ENCODE measurements around the gene GABRR3. TPM values are rescaled to one million over a fixed set of nuclear protein-coding genes. Genes with fewer than 3 reads are reported as not detected.

The GABRR3 gene
- polyA plus RNA-seq, 1 donor (not counting 4 experiments of a cell fraction or from before 2014, with no cell fraction given): not detected

DNA sequence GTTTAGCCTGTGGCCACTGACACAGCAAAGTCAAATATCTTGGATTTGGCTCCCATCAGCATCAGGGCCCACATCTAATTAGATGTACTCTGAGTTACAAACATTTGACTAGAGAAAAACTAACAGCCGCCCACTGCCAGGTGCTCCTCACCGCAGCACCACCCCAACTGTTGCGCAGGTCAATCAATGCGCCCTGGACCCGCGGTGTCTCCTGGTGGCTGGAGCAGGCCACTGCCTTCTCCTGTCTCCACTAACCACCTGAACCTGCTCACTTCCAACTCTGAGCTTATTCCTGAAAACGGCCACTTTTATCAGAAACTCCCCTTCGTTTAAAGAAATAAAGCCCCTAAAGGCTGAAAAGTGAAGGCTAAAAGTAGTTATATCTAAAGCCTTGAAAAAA lies 67.1 kb downstream of the GABRR3 start:
- no peak overlapping the region for H3K4me2 ChIP-seq (ENCODE audit: control insufficient read depth, extremely low read depth, insufficient read depth, low read depth, low read length)
- DNase-seq (ENCODE audit: low read depth, low spot score) (no peak), FAIRE-seq (no peak)
- H4K20me1 ChIP-seq (ENCODE audit: control insufficient read depth, extremely low read depth, insufficient read depth, low read length): no peaks in the 10 kb centered on the region
- H2AFZ ChIP-seq (ENCODE audit: control insufficient read depth, low read length): no peak overlapping the region
- peaks cover 79% of the 10 kb centered on the region for H3K79me2 ChIP-seq (ENCODE audit: control insufficient read depth, insufficient read depth, low read length)
- H3K27me3 ChIP-seq (ENCODE audit: control insufficient read depth, extremely low read depth, insufficient read depth, low read length): no peaks in the 10 kb centered on the region
- peaks cover 6 to 14% of the 10 kb centered on the region in 2 experiments for H3K36me3 ChIP-seq (ENCODE audit: control insufficient read depth in 2 of 2, extremely low read depth in 1 of 2, insufficient read depth in 2 of 2, low read length in 2 of 2)
- dilution Hi-C loops (cut with MboI; ENCODE audit: extremely low pct_ligation_motif_present, low sequenced_read_pairs): no loop called here
- H3K4me1 ChIP-seq (ENCODE audit: control insufficient read depth, extremely low read depth, insufficient read depth, low read length): peaks cover 15% of the 10 kb centered on the region
- no peak overlapping the region for H3K4me3 ChIP-seq (ENCODE audit: control insufficient read depth in 2 of 3, extremely low read depth in 1 of 3, insufficient read depth in 2 of 3, low read depth in 1 of 3, low read length in 3 of 3)
- no peaks in the 10 kb centered on the region for H3K9me3 ChIP-seq (ENCODE audit: control insufficient read depth, low read depth, low read length)
- no peak overlapping the region for H3K9ac ChIP-seq (ENCODE audit: control insufficient read depth, extremely low read depth, insufficient read depth, low read length)
- no peak overlapping the region for H3K27ac ChIP-seq (ENCODE audit: control insufficient read depth, insufficient read depth, low read length)
- no peak for TF ChIP-seq EZH2 (IDR thresholded peaks at IDR 0.05; ENCODE audit: low read length)
- TF ChIP-seq, protein P1, sequence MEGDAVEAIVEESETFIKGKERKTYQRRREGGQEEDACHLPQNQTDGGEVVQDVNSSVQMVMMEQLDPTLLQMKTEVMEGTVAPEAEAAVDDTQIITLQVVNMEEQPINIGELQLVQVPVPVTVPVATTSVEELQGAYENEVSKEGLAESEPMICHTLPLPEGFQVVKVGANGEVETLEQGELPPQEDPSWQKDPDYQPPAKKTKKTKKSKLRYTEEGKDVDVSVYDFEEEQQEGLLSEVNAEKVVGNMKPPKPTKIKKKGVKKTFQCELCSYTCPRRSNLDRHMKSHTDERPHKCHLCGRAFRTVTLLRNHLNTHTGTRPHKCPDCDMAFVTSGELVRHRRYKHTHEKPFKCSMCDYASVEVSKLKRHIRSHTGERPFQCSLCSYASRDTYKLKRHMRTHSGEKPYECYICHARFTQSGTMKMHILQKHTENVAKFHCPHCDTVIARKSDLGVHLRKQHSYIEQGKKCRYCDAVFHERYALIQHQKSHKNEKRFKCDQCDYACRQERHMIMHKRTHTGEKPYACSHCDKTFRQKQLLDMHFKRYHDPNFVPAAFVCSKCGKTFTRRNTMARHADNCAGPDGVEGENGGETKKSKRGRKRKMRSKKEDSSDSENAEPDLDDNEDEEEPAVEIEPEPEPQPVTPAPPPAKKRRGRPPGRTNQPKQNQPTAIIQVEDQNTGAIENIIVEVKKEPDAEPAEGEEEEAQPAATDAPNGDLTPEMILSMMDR (optimal IDR thresholded peaks at IDR 0.05 in 1 of 3, IDR thresholded peaks at IDR 0.05 in 1 of 3, conservative IDR thresholded peaks at IDR 0.05 in 1 of 3; ENCODE audit: extremely low read depth in 1 of 3, insufficient read depth in 2 of 3, low read length in 3 of 3): no peak
- H3K9me1 ChIP-seq (ENCODE audit: control insufficient read depth, extremely low read depth, insufficient read depth, low read length): no peaks in the 10 kb centered on the region

DNA sequence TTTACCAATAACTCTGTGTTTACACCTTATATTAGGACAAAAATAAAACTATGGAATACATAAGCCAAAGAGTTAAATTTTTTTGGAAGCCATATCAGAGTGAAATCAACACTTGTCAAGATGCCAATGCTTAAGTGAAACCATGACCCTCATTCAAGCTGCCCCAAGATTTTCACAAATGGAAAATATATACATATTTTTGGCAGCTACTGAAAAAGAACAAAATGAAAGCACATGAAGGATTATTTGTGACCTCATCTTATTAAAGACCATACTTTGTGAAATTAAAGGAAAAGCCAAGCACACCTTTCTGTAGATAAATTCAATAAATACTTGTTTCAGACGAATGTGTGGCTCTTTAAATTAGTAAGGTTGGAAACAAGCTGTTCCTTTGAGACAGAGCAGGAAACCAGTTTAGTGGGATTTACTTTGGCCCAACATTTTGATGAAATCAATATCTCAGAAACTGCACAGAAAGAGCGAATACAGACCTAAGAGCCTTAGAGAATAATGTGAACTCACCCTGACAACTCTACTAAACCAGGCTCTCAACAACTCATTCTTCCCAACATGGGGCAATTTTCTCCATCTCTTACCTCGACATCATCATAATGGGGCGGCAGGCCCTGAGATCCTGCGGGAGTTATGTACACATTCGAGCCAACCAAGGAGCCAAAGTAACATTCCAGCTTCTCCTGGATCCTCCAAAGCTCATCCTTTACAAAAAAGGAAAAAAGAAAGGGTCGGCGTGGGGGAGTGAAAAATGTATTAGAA lies 73.9 kb downstream of the GABRR3 start:
- FAIRE-seq (no peak), DNase-seq (ENCODE audit: low read depth, low spot score) (no peak)
- H3K36me3 ChIP-seq (ENCODE audit: control insufficient read depth in 2 of 2, extremely low read depth in 1 of 2, insufficient read depth in 2 of 2, low read length in 2 of 2): peaks cover 5 to 16% of the 10 kb centered on the region in 2 experiments
- H3K27ac ChIP-seq (ENCODE audit: control insufficient read depth, insufficient read depth, low read length): no peak overlapping the region
- peaks cover 44% of the 10 kb centered on the region for H3K79me2 ChIP-seq (ENCODE audit: control insufficient read depth, insufficient read depth, low read length)
- H3K27me3 ChIP-seq (ENCODE audit: control insufficient read depth, extremely low read depth, insufficient read depth, low read length): no peaks in the 10 kb centered on the region
- no peak overlapping the region for H3K4me3 ChIP-seq (ENCODE audit: control insufficient read depth in 2 of 3, extremely low read depth in 1 of 3, insufficient read depth in 2 of 3, low read depth in 1 of 3, low read length in 3 of 3)
- no peak overlapping the region for H2AFZ ChIP-seq (ENCODE audit: control insufficient read depth, low read length)
- dilution Hi-C loops (cut with MboI; ENCODE audit: extremely low pct_ligation_motif_present, low sequenced_read_pairs): no loop called here
- peaks cover 4% of the 10 kb centered on the region for H4K20me1 ChIP-seq (ENCODE audit: control insufficient read depth, extremely low read depth, insufficient read depth, low read length)
- no peak overlapping the region for H3K4me2 ChIP-seq (ENCODE audit: control insufficient read depth, extremely low read depth, insufficient read depth, low read depth, low read length)
- no peak overlapping the region for H3K9ac ChIP-seq (ENCODE audit: control insufficient read depth, extremely low read depth, insufficient read depth, low read length)
- no peaks in the 10 kb centered on the region for H3K9me3 ChIP-seq (ENCODE audit: control insufficient read depth, low read depth, low read length)
- TF ChIP-seq, protein P1 (optimal IDR thresholded peaks at IDR 0.05 in 1 of 3, IDR thresholded peaks at IDR 0.05 in 1 of 3, conservative IDR thresholded peaks at IDR 0.05 in 1 of 3; ENCODE audit: extremely low read depth in 1 of 3, insufficient read depth in 2 of 3, low read length in 3 of 3): no peak
- TF ChIP-seq EZH2 (IDR thresholded peaks at IDR 0.05; ENCODE audit: low read length): no peak
- no peaks in the 10 kb centered on the region for H3K4me1 ChIP-seq (ENCODE audit: control insufficient read depth, extremely low read depth, insufficient read depth, low read length)
- H3K9me1 ChIP-seq (ENCODE audit: control insufficient read depth, extremely low read depth, insufficient read depth, low read length): no peaks in the 10 kb centered on the region
